Caco-2 (cell line): ENCODE measurements around the gene BICD1. TPM values are rescaled to one million over a fixed set of nuclear protein-coding genes. Genes with fewer than 3 reads are reported as not detected.
A peak's percentile ranks its signal among the peaks of the same experiment; 100 is the strongest.

Experiments
- BruUV-seq: library from RNA; stranded (reverse); fragments of 400-500 nt; replicated peaks from 2 replicates; lab custom pipeline; 2021; lab: Mats Ljungman, UMichigan
- CTCF ChIA-PET: fragments of 300-600 bp; sonication (Branson Sonifier 250); formaldehyde crosslinking; loops from one replicate; lab custom pipeline; 2022; ENCODE audit warnings: antibody characterized with exemption; lab: Charles Lee
- POLR2A ChIA-PET: fragments of 300-600 bp; sonication (Branson Sonifier 250); formaldehyde crosslinking; loops from one replicate; lab custom pipeline; 2022; ENCODE audit warnings: antibody characterized with exemption; lab: Charles Lee
- DNase-seq, 2 experiments: peaks; one replicate each; pipeline versions ENCODE4 v3.0.0 to v3.0.0-alpha.2; 2020 to 2022
- H3K27me3 ChIP-seq: replicated peaks from 2 replicates; pipeline ENCODE4 v1.6.0; 2011; ENCODE audit warnings: low read length; ENCODE audit not compliant: control insufficient read depth, insufficient read depth
- H3K36me3 ChIP-seq: 2 replicates; pipeline ENCODE4 v1.5.1; 2011; ENCODE audit warnings: low read length; ENCODE audit not compliant: control insufficient read depth, insufficient read depth
- H3K4me1 ChIP-seq: fragments of 250-450 bp; sonication (Bioruptor Pico); 2 replicates; pipeline ENCODE4 v1.5.1; 2020; ENCODE audit warnings: mild to moderate bottlenecking
- H3K4me3 ChIP-seq: 2 replicates; pipeline ENCODE4 v1.5.1; 2011; ENCODE audit warnings: low read depth, mild to moderate bottlenecking, control low read depth, low read length
- H3K9me3 ChIP-seq: fragments of 250-450 bp; sonication (Bioruptor Pico); 2 replicates; pipeline ENCODE4 v1.5.1; 2020; ENCODE audit warnings: mild to moderate bottlenecking, moderate library complexity
- H3K27ac Mint-ChIP-seq: one replicate; pipeline ENCODE4 v1.8.0; 2022; ENCODE audit warnings: mixed read lengths; ENCODE audit not compliant: unreplicated experiment
- H3K27me3 Mint-ChIP-seq: one replicate; pipeline ENCODE4 v1.8.0; 2022; ENCODE audit warnings: mixed read lengths; ENCODE audit not compliant: insufficient read depth, unreplicated experiment
- H3K36me3 Mint-ChIP-seq: one replicate; pipeline ENCODE4 v1.8.0; 2022; ENCODE audit warnings: mild to moderate bottlenecking, mixed read lengths; ENCODE audit not compliant: insufficient read depth, unreplicated experiment
- H3K4me1 Mint-ChIP-seq: one replicate; pipeline ENCODE4 v1.8.0; 2022; ENCODE audit warnings: low read depth, mixed read lengths; ENCODE audit not compliant: unreplicated experiment
- H3K4me3 Mint-ChIP-seq: one replicate; pipeline ENCODE4 v1.8.0; 2022; ENCODE audit warnings: mild to moderate bottlenecking, moderate library complexity, mixed read lengths; ENCODE audit not compliant: unreplicated experiment
- H3K9me3 Mint-ChIP-seq: one replicate; pipeline ENCODE4 v1.8.0; 2022; ENCODE audit warnings: mixed read lengths; ENCODE audit not compliant: unreplicated experiment
- intact Hi-C: fragments of 100-400 bp; cut with micrococcal nuclease; formaldehyde crosslinking; loops from one replicate; pipeline ENCODE4 v1.10.0; 2022; ENCODE audit not compliant: unreplicated experiment
- total RNA-seq: library from RNA; stranded (reverse); gene quantifications from 2 replicates; pipeline ENCODE4 v1.2.3, GENCODE V29; 2022
- TF ChIP-seq, protein P1 (sequence below), 2 experiments: fragments of 200-600 bp in 1 of 2; IDR thresholded peaks; 1 replicate in 1 of 2; 2 replicates in 1 of 2; pipeline versions ENCODE4 v1.5.1 to v1.8.0; 2011 to 2022; ENCODE audit warnings: antibody characterized with exemption in 1 of 2, control low read depth in 1 of 2, inconsistent platforms in 1 of 2, low read depth in 1 of 2, low read length in 1 of 2, mild to moderate bottlenecking in 1 of 2, moderate library complexity in 1 of 2; ENCODE audit not compliant: insufficient read depth in 1 of 2, severe bottlenecking in 1 of 2, unreplicated experiment in 1 of 2

BICD1 gene
- total RNA-seq, 1 experiment from 2014 or later = 36.2 TPM

DNA sequence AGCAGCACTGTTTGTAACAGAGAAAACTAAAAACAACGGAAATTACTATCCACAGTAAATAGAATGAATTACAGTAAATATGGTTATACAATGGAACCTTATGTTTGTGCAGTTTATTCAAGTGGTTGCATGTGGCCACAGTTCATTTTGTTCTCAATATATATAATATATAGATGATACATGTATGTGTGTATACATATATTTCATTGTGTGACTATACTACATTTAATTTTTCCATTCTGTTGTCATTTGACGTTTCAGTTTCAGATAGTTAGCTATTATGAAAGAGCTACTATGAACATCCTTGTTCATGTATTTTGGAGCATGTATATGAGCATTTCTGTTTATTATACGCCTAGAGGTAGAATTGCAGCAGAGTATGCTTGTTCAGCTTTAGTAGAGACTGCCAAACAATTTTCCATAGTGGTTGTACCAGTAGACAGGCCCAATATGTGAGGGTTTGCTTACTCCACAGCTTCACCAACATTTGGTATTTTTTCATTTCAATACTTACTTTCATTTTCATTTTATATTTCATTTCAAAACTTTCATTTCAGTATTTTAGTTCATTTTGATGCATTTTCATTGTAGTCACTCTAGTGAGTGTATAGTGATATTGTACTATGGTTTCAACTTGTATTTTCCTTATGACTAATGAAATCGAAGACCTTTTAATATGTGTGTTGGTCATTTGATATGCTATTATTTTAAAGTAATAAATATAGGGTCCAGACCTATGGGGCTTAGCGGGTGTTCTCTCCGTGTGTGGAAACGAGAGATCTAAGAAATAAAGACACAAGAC lies 151.2 kb downstream of the BICD1 start:
- Mint-ChIP-seq H3K4me3 (no peak overlapping the region), H3K27ac (no peak overlapping the region), H3K9me3 (peaks cover 10% of the 10 kb centered on the region), H3K36me3 (peaks cover 14% of the 10 kb centered on the region), H3K4me1 (peaks cover 18% of the 10 kb centered on the region), H3K27me3 (no peaks in the 10 kb centered on the region)
- ChIA-PET POLR2A (no interaction called here), CTCF (no interaction called here)
- intact Hi-C loops = loop anchor here (2.0 kb wide), 1 partner anchor 151 kb away; the partner anchor contains the start of gene BICD1
- H3K27me3 ChIP-seq = no peaks in the 10 kb centered on the region
- no TSS peak for BruUV-seq
- H3K9me3 ChIP-seq = peaks cover 8% of the 10 kb centered on the region; the same call in 1 of the 2 replicates
- no peak overlapping the region for H3K4me3 ChIP-seq
- DNase-seq = no peak
- H3K4me1 ChIP-seq = peaks cover 7% of the 10 kb centered on the region; the same call in 1 of the 2 replicates
- no peaks in the 10 kb centered on the region for H3K36me3 ChIP-seq
- TF ChIP-seq, protein P1, sequence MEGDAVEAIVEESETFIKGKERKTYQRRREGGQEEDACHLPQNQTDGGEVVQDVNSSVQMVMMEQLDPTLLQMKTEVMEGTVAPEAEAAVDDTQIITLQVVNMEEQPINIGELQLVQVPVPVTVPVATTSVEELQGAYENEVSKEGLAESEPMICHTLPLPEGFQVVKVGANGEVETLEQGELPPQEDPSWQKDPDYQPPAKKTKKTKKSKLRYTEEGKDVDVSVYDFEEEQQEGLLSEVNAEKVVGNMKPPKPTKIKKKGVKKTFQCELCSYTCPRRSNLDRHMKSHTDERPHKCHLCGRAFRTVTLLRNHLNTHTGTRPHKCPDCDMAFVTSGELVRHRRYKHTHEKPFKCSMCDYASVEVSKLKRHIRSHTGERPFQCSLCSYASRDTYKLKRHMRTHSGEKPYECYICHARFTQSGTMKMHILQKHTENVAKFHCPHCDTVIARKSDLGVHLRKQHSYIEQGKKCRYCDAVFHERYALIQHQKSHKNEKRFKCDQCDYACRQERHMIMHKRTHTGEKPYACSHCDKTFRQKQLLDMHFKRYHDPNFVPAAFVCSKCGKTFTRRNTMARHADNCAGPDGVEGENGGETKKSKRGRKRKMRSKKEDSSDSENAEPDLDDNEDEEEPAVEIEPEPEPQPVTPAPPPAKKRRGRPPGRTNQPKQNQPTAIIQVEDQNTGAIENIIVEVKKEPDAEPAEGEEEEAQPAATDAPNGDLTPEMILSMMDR (IDR thresholded peaks at IDR 0.05; ENCODE audit: insufficient read depth in 1 of 2, low read depth in 1 of 2, low read length in 1 of 2, severe bottlenecking in 1 of 2, unreplicated experiment in 1 of 2) = no peak

DNA sequence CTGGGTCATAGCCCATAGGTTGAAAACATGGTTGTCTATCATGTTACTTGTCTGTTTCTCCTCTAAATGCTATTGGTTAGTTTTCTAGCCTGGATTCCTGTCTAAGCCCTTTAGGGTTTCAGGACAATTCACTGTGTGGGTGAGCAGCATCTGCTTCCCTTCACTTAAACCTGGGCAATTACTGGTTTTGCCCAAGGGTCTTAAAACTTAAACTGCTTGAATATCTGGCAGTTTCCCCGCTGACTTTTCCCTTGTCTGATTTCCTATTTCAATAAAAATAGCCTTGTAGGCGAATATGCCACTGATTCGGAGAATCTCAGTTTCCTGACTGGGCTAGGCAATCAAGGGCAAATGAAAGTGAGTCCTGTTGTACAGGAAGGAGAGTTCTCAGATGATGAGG lies 154.0 kb downstream of the BICD1 start:
- Mint-ChIP-seq H3K4me3 (no peak overlapping the region), H3K27me3 (no peaks in the 10 kb centered on the region), H3K27ac (no peak overlapping the region), H3K36me3 (peaks cover 7% of the 10 kb centered on the region), H3K9me3 (peaks cover 10% of the 10 kb centered on the region), H3K4me1 (peaks cover 26% of the 10 kb centered on the region)
- intact Hi-C loops = loop anchor here (1.0 kb wide), 1 partner anchor 52 kb away; no protein-coding TSS in a partner anchor
- TF ChIP-seq, protein P1 (IDR thresholded peaks at IDR 0.05; ENCODE audit: insufficient read depth in 1 of 2, low read depth in 1 of 2, low read length in 1 of 2, severe bottlenecking in 1 of 2, unreplicated experiment in 1 of 2) = no peak
- Histone ChIP-seq H3K27me3 (no peaks in the 10 kb centered on the region), H3K4me1 (peaks cover 7% of the 10 kb centered on the region; the same call in 1 of the 2 replicates), H3K36me3 (no peaks in the 10 kb centered on the region), H3K9me3 (peaks cover 8% of the 10 kb centered on the region; the same call in 1 of the 2 replicates), H3K4me3 (no peak overlapping the region)
- CTCF ChIA-PET = interaction anchor here (1.0 to 1.7 kb wide), 2 partner anchors 51 to 607 kb away, joined by 8 to 14 read pairs; no protein-coding TSS in a partner anchor
- DNase-seq = no peak
- POLR2A ChIA-PET = no interaction called here
- BruUV-seq = no TSS peak

DNA sequence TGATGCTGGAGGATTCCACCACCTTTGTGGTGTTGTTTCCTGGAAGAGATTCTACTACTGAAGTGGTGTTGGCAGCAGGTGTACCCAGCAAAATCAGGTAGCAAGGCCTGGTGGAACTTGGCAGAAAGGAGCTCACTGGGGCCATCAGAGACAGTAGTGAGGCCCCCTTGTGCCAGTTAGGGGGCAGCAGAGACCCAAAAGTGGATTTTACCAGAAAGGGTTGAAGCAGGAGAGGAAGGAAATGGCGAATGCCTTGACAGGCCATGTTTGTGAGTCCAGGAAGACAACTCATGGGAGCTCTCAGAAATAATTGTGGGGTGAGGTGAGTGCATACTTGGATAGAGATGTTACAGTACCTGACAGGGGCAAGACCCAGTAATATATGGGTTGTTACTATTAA lies 155.0 kb downstream of the BICD1 start:
- ChIA-PET POLR2A (no interaction called here), CTCF (interaction anchor here (1.7 kb wide), 1 partner anchor 50 kb away, joined by 14 read pairs; no protein-coding TSS in a partner anchor)
- no peak overlapping the region for H3K4me3 ChIP-seq
- TF ChIP-seq, protein P1 (IDR thresholded peaks at IDR 0.05; ENCODE audit: insufficient read depth in 1 of 2, low read depth in 1 of 2, low read length in 1 of 2, severe bottlenecking in 1 of 2, unreplicated experiment in 1 of 2) = peak; percentile 24 to 39
- peak; percentile 46 to 49 for DNase-seq
- no peaks in the 10 kb centered on the region for H3K27me3 Mint-ChIP-seq
- no peak overlapping the region for H3K4me3 Mint-ChIP-seq
- BruUV-seq = no TSS peak
- H3K36me3 ChIP-seq = no peaks in the 10 kb centered on the region
- H3K27ac Mint-ChIP-seq = no peak overlapping the region
- intact Hi-C loops = loop anchor here (1.0 kb wide), 1 partner anchor 51 kb away; no protein-coding TSS in a partner anchor
- H3K4me1 Mint-ChIP-seq = peaks cover 29% of the 10 kb centered on the region
- H3K4me1 ChIP-seq = peaks cover 7% of the 10 kb centered on the region; the same call in 1 of the 2 replicates
- peaks cover 10% of the 10 kb centered on the region for H3K9me3 Mint-ChIP-seq
- H3K9me3 ChIP-seq = peaks cover 8% of the 10 kb centered on the region; the same call in 1 of the 2 replicates
- no peaks in the 10 kb centered on the region for H3K27me3 ChIP-seq
- peaks cover 5% of the 10 kb centered on the region for H3K36me3 Mint-ChIP-seq
